GM18907 (cell line): ENCODE measurements around the gene SIN3B.

Experiments
- ATAC-seq: cut with Tn5 transposase; IDR thresholded peaks from one replicate; pipeline ENCODE4 v1.9.1; 2021; ENCODE audit warnings: mild to moderate bottlenecking, moderate library complexity; ENCODE audit not compliant: unreplicated experiment

SIN3B gene

DNA sequence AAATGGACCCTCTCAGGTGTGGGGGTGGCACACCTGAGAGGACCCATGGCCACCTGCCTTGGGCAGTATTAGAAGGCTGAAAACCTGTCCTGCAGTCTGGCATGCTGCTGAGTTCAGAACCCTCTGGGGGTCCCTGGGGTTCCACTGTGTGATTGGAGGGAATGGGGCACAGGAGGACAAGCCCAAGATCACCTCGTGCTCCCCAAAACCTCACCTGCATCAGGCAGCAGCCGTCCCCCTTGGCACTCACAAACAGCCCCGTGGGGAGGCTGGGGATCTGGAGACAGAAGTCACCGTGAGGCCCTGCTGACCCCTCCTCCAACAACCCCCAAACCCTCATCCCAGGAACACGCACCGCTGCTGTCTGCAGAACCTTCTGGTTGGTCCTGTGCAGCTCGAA lies 74.1 kb downstream of the SIN3B start:
- ATAC-seq, result no peak

DNA sequence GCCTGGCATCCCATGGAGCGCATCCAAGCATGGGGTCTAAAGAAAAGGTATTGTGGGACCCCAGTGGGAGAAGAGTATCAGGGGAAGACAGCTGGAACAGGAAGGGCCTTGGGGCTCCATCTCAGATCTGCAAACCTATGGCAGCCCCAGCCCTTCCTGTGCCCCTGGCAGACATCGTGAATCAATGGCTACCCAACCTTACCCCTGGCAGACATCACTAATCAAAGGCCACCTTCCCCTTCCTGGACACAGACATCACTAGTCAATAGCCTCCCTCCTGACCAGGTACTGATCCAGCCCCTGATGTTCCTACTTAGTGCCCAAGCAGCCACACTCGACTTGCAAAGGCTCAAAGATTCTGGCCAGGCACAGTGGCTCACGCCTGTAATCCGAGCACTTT lies 75.4 kb downstream of the SIN3B start:
- ATAC-seq, result no peak

DNA sequence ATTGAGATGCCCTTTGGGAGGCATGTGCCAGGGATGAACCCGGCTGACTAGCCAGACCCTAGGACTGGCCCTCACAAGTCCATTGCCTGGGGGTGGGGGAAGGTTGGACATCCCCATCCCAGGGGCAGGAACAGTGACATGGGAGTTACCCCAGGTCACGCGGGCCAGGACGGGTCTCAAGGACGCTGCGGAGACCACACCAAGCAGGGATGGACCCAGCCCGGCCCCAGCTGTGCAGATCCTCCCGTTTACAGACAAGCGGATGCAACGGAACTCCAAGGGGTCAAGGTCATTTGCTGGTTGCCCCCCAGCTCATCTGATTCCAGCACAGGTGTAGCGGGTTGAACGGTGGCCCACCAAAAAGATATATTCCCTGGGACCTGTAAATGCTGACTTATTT lies 79.6 kb downstream of the SIN3B start:
- no peak for ATAC-seq

DNA sequence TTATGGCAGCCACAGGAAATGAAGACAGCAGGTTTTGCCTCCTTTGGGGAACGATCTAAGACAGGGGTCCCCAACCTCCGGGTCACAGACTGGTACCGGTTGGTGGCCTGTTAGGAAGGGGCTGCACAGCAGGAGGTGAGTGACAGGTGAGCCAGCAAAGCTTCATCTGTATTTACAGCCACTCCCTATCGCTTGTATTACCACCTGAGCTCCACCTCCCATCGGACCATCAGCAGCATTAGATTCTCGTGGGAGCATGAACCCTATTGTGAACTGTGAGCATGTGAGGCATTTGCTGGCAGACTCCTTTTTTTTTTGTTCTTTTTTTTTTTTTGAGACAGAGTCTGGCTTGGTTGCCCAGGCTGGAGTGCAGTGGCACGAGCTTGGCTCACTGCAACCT lies 81.8 kb downstream of the SIN3B start:
- ATAC-seq, result no peak

DNA sequence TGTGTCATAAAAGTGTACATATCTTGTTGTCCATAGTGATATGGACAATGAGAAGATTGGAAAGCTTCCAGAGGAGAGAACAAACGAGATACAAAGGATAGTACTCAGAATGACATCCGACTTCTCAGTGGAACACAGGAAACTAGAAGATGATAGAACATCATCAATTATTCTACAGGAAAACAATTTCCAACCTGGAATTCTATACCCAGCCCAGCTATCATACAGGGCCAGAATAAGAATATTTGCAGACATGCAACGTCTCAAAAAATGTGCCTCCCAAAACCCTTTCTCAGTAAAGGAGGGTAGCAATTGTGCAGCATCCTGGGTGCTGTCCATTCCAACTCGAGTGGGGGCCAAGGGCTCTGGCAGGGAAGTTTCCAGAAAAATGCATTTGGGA lies 83.6 kb downstream of the SIN3B start:
- ATAC-seq, result no peak

DNA sequence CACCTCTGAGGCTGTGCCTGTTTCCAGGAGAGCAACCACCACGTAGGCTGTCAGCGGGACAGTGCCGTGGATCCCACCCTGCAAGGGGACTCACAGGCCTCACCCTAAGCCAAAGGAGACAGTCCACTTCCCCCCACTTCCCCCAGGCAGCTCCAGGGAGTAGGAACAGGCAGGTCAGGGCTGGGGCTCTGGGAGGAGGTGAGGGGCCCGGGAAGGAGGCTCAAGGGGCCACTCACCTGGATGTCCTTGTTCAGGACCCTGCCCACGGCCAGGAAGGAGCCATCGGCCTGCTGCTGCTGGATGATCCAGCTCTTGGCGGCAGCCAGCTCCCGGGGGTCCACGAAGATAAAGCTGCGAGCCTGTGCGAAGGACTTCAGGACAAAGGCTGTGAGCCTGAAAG lies 85.2 kb downstream of the SIN3B start:
- no peak for ATAC-seq

DNA sequence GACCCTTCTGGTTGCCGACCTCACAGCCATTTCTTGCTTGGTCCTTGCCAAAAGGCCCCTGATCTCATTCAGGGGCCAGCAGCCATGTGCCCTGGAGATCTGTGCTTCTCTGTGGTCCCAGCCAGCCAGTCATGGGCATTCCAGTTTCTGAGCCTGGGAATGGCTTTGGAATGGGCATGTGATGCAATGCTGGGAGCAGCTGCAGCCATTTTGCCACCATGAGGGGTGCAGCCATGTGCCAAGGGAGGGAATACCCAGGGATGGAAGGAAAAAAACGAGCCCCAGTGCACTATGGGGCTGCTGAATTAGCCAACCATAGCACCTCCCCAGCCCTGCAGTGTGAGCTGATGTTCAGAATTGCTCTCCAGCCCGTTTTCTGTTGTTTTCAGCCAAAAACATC lies 85.9 kb downstream of the SIN3B start:
- no peak for ATAC-seq

DNA sequence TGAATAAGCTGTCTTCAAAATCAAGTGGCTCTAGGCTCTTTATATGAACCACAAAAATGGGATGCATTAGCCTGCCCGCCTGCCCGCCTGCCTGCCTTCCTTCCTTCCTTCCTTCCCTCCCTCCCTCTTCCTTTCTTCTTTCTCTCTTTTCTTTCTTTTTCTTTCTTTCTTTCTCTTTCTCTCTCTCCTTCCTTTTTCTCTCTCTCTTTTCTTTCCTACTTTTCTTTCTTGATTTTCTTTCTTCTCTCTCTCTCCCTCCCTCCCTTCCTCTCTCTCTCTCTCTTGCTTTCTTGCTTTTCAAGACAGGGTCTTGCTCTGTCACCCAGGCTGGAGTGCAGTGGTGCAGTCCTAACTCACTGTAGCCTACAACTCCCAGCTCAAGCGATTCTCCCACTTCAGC lies 86.5 kb downstream of the SIN3B start:
- no peak for ATAC-seq

DNA sequence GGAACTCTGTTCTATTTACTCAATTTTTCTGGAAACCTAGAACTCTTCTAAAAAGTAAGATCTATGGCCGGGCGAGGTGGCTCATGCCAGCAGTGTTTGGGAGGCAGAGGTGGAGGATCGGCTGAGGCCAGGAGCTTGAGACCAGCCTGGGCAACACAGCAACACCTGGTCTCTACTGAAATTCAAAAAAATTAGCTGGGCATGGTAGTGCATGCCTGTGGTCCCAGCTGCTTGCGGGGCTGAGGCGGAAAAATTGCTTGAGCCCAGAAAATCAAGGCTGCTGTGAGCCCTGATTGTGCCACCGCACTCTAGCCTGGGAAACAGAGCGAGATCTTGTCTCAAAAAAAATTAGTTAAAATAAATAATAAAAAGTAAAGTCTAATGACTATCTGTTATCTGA lies 88.2 kb downstream of the SIN3B start:
- no peak for ATAC-seq

DNA sequence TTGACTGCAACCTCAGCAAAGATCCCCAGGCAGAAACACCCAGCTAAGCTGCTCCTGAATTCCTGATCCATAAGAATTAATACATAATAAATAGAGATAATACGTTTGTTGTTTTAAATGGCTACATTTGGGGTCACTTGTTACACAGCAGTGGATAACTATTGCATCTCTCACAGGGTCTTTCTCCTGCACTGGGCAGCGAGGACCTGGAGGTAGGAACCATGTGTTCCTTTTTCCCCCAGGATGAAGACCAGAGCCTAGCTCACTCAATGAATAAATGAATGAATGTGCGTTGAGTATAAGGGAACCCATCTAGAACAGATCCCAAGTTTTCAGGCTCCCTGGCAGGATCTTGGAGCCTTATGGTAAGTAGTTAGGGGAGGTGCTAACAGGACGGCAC lies 90.3 kb downstream of the SIN3B start:
- no peak for ATAC-seq

DNA sequence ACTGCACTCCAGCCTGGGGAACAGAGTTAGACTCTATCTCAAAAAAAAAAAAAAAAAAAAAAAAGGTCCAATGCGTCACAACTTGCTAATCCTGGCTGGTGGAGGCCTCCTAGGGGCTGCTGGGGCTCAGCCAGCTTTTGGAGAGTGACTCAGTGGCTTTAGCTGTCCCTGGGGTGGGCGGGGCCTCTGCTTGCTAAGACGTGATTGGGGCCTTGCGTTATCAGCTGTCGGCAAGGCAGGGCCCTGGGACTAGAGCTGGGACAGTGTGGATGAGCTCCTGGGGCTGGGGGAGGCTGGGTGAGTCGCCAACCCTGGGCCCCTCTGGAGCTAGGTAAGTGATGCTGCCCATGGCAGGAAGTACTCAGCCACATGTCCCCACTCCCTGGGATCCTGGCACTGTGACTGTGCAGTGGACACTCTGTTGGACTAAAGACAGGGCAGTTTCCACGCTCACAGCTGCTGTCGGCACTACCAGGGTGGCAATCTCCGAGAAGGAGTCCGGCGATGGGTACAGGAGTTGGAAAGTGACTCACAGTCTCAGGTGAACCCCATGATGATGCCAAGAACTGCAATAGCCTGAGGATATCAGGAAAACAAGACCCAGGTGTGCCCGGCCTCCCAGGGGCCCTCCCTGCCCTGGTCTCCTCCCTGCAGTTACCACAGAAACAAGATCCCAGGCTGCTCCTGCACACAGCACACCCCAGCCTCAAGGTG lies 91.8 kb downstream of the SIN3B start:
- no peak for ATAC-seq

DNA sequence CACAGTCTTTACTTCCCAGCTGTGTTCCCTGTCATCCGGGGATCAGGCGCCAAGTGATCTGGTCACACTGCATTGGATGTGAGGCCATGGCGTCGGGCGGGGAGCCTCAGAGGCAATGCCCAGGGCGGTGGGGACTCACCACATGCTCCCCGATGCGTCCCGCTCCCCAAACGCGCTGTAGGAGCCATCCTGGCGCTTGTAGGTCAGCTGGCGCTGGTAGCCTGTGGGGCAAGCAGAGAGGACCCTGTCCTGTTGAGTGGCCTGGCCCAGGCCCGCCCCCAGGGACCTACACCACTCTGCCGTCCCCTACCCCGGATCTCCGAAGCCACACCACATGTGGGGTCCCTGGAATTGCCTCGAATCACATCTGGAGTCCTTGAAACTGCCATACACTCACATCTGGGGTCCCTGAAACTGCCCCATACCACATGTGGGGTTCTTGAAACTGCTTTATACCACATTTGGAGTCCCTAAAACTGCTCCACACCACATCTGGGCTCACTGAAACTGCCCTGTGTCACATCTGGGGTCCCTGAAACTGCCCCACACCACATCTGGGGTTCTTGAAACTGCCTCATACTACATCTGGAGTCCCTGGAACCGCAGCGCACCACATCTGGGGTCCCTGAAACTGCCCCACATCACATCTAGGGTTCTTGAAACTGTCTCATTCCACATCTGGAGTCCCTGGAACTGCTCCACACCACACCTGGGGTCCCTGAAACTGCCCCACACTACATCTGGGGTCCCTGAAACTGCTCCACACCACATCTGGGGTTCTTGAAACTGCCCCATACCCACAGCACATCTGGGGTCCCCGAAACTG lies 92.8 kb downstream of the SIN3B start:
- no peak for ATAC-seq

DNA sequence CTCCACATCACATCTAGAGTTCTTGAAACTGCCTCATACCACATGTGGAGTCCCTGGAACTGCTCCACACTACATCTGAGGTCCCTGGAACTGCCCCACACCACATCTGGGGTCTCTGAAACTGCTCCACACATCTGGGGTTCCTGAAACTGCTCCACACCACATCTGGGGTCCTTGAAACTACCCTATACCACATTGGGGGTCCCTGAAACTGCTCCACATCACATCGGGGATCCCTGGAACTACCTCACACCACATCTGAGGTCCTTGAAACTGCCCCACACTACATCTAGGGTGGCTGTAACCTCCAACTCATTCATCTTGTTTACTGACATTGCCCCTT lies 93.4 kb downstream of the SIN3B start:
- no peak for ATAC-seq

DNA sequence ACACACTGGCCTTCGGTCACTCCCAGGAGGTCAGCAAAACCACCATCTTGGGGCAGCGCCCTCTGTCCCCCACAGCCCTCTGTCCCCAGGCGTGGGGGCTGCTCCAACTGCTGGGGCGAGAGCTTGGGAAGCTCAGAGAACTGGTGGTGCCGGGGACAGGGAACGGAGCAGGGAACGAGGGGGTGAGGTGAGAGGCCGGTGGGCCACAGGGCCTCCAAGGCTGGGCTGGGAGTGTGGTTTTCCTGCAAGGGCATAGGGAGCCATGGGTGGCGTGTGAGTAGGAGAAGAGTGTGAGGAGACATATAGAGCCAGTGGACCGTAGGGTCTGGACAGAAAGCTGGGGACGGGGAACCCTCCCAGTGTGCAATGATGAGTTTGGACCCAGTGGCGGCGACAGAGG lies 93.8 kb downstream of the SIN3B start:
- no peak for ATAC-seq

DNA sequence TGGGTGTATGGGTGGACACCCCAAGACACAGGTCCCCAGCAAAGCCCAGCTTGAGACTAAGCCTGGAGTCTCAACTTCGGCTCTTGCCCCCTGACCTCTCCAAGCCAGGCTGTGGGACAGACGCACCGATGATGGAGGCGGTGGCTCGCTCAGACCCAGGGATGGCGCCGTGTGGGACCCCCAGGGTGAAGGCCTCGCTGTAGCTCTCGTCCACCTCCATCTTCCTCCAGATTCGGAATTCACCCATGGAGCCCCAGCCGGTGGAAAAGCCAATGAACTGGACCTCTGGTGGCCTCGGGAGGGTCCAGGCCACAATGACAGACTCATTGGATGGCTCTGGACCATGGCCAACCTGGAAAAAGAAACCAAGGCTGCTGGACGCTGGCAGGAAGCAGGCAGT lies 98.7 kb downstream of the SIN3B start:
- no peak for ATAC-seq

DNA sequence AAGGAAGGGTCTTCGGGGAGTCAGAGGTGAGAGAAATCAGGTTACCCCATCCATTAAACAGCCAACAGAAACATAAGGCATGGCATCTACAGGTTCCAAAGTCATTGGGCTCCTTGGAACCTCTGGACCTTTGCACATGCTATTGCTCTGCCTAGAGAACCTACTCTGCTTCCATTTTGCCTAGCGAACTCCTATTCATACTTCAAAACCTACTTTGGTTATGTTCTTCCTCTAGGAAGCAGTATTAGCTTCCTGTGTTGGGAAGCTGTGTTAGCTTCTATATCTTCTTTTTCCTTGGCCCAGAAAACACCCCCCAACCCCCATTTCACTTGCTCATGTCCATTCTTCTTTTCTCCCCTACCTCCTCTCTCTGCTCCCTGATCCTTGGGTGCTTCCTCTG lies 99.2 kb downstream of the SIN3B start:
- ATAC-seq, result no peak

DNA sequence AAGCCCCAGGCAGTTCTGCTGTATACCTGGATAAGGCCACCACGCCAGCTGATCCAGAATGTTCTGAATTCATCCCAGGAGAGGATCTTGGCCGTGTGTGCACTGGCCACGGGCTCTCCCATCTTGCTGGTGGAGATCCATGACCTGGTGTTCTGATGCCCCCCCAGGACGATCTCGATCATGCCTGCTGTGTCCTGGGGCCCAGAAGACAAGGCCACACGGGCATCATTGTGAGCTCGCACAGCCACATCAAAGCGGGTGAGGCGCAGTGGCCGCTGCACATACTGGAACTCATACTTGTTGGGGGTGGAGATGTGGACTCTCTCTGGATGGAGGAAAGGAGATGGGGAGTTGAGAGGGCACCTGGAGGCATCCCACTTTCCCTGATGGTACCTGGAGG lies 99.7 kb downstream of the SIN3B start:
- no peak for ATAC-seq
